Measurements from ENCODE around the gene PRKCE.

PRKCE gene

DNA sequence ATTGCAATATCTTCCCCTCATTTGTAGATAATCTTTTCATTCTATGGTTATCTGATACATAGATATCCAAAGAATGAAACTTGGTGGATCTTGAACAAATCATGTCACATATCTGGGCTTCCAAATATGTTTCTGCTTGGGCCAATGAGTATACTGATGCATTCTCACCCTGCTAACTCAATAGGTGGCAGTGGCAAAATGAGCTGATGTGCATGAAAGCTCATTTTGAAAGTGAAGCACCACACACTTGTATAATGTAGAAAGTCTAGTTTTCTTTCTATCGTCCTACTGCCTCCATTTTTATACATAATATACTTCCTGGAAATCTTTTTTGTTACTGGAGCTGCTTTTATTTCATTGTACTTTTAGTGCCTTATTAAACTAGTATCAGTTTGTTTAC, 208.2 kb downstream of the PRKCE start:
- no peak for DNase-seq (ENCODE audit: low read depth in 3 of 3)

DNA sequence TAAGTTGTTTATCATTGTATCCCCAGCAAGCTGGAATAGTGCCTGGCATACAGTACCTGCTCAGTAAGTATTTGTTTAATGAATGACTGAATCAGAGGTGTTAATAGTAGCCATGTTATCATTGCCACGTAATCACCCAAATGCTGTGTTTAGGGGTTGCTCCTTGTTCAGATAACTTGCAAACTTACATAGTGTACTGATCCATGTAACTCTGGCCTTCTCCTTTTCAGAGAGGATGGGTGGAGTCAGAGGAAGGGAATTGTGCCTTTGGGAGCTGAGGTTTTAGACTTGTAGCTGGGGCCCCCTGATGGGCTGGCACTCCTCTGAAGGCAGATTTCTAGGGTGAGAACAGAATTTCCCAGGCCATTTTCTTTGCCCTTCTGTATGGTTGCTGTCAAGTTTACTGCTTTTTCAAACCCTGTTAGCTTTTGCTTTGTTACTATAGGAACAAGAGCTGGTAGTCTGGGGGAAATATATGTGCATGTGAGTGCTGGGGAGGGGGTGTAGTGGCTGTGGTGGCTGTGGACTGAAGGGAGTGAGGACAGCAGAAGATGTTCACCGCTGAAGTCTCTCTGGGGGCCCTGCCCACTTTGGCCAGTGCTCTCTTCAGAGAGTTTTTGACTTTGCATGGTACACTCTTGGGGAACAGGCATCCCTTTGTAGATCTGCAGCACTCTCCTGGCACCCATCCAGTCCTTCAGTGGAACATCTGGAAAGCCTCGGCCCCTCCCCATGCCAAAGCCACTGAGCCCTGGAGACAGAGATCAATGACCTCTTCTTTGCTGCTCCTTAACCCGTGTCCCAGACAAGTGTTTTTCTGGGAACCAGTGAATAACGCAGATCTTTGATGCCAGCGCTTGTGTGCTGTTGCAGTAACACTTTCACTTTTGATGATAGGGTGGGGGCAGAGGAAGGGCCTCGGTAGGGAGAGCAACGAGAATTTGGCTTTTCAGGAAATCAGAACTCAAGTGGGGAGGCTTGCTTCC, 209.0 kb downstream of the PRKCE start:
- DNase-seq (ENCODE audit: low read depth in 3 of 3) = peak in 1 of 3 donors; percentile 11

GRCh38 chr2:45862843-45863242, 211.4 kb downstream of the PRKCE start:
- no peak for DNase-seq (ENCODE audit: low read depth in 3 of 3)

GRCh38 chr2:45864121-45864520, 212.6 kb downstream of the PRKCE start:
- no peak for DNase-seq (ENCODE audit: low read depth in 3 of 3)

DNA sequence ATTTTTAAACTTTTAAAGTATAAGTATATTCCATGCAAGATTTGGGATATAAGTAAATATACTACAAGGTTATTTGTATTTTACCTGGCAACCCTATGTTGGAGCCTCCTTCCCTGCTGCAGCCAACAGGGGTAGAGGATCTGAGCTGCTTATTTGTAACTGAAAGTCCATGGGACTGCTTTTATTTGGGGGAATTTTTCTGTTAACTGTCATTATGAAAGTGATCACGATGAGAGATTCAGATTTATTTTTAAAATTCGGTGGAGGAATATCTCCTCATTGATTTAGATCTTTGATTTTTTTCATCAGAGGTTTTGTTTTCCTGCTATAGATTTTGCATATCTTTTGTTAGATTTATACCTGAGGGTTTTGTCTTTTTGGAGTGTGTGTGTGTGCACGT, 215.9 kb downstream of the PRKCE start:
- no peak for DNase-seq (ENCODE audit: low read depth in 3 of 3)

- no peak for DNase-seq (ENCODE audit: low read depth in 3 of 3)
These were observed 216.3 kb downstream of the PRKCE start for GRCh38 chr2:45867800-45868199.

- no peak for DNase-seq (ENCODE audit: low read depth in 3 of 3)
These were observed 217.7 kb downstream of the PRKCE start for GRCh38 chr2:45869165-45869501.

GRCh38 chr2:45871025-45871424, 219.6 kb downstream of the PRKCE start:
- DNase-seq (ENCODE audit: low read depth in 3 of 3) = no peak

DNA sequence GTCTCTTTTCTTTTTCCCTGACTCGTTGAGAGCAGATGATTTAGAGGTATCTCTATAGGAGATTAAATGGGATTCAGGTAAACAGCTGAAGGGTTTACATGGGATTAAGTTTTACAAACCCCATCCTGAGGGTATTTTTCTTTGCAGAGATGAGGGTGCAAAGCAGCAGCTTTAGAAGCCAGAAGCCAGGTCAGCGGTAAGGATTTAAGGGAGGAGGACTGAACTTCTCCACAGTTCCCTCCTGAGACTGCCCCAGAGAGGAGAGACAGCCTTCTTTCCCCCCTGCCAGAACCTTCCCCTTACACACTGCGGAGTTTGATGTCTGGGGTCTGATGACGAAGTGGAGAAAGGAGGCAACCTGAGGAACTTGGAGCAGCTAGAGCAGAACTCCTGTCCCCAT, 220.1 kb downstream of the PRKCE start:
- no peak for DNase-seq (ENCODE audit: low read depth in 3 of 3)

- DNase-seq (ENCODE audit: low read depth in 3 of 3) = no peak
These were observed 220.7 kb downstream of the PRKCE start for GRCh38 chr2:45872211-45872610.

DNA sequence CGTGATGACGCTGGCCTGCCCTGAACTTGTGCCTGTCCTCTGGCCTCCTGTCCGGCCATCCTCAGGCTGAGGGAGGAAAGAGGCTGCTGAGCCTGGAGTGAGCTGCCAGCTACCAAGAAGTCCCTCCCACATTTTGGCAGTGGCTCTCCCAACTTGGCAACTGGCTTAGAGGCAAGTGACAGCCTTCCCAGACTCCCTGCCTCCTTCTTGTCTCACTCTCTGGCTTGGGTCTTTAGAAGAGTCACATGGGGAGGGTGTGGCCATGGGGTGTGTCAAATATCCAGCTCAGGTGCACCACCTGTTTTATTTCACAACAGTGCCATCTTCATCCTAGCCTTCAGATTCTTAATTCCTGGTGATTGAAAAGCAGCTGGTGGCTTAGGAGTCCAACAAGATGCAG, 222.9 kb downstream of the PRKCE start:
- no peak for DNase-seq (ENCODE audit: low read depth in 3 of 3)

DNA sequence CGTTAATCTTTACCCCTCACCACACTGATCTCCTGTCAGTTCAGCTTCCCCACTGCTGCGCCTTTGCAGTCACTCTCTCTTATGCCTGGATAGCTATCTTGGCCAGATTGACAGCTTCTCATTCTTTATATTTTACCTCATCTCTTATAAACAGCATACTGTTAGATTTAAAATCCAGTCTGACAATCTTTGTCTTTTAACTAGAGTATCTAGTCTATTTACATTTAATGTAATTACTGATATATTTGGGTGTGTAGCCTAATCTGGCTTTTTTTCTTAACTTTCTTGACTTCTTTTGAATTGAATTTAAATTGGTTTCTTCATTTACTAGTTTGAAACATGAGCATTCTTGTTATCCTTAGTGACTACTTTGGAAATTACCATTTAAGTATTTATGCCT, 225.1 kb downstream of the PRKCE start:
- DNase-seq (ENCODE audit: low read depth in 3 of 3) = no peak

DNA sequence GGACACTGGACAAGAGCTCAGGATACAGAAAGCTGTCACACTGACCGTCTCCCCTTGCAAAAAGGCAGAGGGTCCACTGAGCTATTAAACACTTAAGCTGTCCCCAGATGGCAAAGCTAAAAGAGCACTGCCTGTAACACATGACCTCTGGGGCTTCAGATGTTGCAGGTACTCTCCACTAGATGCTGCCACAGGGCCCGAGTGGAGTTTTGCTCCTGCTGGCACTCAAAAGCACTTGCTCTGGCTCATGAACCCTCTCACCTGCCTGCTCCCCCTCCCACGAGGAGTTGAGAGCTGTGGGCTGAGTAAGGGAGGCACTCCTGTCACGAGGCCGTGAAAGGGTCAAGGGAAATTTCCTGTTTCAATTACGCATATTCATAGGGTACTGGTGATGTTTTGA, 227.9 kb downstream of the PRKCE start:
- DNase-seq (ENCODE audit: low read depth in 3 of 3) = no peak

DNA sequence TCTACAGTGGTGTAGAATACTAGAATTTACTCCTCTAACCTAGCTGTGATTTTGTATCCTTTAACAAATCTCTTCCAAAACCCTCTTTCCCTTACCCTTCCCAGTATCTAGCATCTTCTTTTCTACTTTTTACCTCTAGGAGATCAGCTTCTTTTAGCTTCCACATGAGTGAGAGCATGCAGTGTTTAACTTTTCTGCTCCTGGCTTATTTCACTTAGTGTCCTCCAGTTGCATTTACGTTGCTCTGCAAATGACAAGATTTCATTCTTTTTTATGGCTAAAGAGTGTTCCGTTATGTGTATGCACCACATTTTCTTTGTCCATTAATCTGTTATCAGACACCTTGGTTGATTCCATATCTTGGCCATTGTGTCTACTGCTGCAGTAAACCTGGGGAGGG, 228.5 kb downstream of the PRKCE start:
- no peak for DNase-seq (ENCODE audit: low read depth in 3 of 3)

- DNase-seq (ENCODE audit: low read depth in 3 of 3) = no peak
These were observed 230.6 kb downstream of the PRKCE start for GRCh38 chr2:45881970-45882581.

DNA sequence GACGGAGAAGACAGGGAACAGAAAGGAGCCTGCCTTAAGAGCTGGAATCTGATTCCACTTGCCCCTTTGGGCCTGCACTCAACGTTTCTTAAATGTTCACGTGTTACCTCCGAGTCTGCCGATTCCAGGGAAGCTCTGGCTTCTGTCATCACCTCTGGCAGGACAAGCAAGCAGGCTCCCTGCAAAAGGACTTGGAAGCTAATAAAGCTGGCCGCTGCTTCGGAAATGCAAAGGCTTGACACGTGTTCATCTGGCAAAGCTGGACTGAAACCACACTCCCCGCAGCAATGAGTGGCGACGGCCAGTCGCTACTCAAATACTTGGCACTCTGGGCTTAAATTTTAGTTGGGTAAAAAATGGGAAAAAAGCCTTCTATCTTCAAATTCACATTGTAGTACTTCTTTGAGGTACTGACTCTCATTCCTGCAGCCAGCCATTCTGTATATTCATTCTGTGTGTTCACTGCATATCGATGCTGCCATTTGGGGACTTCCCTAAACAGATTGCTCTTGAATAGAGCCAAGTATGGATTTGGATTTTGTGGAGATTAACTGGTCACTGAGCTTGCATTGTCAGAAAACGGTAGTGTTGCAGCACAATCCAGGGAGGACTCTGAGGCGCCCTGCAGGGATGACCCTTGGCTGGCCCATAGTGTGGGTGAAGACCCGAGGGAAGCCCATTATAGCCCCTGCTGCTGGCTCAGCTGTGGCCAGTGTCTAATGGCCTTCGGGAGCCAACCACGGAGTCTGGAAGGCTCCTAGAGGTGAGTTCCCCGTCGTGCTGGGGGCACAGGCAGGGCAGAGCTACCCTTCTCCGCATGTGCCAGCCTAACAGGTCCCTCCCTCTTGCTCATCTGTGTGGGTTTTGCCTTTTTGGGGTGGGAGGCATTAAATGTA, 231.5 kb downstream of the PRKCE start:
- no peak for DNase-seq (ENCODE audit: low read depth in 3 of 3)

GRCh38 chr2:45883603-45884000, 232.1 kb downstream of the PRKCE start:
- no peak for DNase-seq (ENCODE audit: low read depth in 3 of 3)

DNA sequence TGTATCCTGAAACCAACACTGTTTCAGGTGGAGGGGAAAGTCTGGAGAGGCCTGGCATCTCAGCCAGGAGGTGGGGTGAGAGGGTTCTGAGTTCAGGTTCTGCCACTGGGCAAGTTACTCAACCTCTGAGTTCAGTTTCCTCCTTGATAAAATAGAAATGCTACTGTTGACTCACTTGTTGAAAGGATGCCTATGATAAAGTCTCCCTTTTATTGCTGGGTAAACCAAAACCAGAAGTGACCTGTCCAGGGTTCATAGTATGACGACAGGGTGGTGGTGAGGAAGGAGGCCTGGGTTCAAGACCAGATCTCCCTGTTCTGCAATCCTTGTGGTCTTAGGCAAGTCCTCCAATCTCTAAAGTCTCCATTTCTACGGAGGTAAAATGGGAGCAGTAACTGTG, 232.7 kb downstream of the PRKCE start:
- no peak for DNase-seq (ENCODE audit: low read depth in 3 of 3)

- no peak for DNase-seq (ENCODE audit: low read depth in 3 of 3)
These were observed 233.7 kb downstream of the PRKCE start for GRCh38 chr2:45885171-45885621.

GRCh38 chr2:45886171-45886663, 234.7 kb downstream of the PRKCE start:
- no peak for DNase-seq (ENCODE audit: low read depth in 3 of 3)

DNA sequence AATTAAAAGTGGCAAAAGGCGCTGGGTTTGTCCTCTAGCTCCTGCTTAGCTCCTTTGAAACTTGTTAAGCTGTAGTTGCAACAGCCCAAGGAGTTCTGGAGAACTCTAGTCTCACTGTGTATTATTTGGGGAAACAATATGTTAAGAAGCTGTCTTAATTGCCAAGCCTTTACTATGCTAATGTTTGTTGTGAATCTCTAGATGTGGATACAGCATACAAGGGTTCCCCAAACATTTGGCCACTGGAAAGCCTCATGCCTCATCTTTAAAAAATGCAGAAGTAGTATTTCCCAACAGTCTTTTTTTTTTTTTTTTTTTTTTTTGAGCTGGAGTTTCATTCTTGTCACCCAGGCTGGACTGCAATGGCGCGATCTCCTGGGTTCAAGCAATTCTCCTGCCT, 236.7 kb downstream of the PRKCE start:
- DNase-seq (ENCODE audit: low read depth in 3 of 3) = no peak

GRCh38 chr2:45888641-45889040, 237.2 kb downstream of the PRKCE start:
- DNase-seq (ENCODE audit: low read depth in 3 of 3) = no peak

All from stimulated activated CD4-positive, alpha-beta T cell treated with anti-CD3 and anti-CD28 coated beads, TNF-alpha, amount 100 ng/mL, for 48 hours (primary cell).